Muscle of leg (tissue), 11 donors: ENCODE data around the gene EGR4. TPM values are rescaled to one million over a fixed set of nuclear protein-coding genes. Genes with fewer than 3 reads are reported as not detected.

Experiments used
- DNase-seq: peaks from one replicate; pipeline ENCODE4 v3.0.0; 2013
- H3K27ac ChIP-seq: one replicate; pipeline ENCODE4 v1.5.1; 2013; ENCODE audit warnings: mild to moderate bottlenecking, low read length, control low read depth
- H3K27me3 ChIP-seq: one replicate; pipeline ENCODE4 v1.6.1; 2013; ENCODE audit warnings: low read length; ENCODE audit not compliant: control insufficient read depth, insufficient read depth
- H3K36me3 ChIP-seq: one replicate; pipeline ENCODE4 v1.6.1; 2013; ENCODE audit warnings: low read length; ENCODE audit not compliant: control insufficient read depth, insufficient read depth
- H3K4me1 ChIP-seq: one replicate; pipeline ENCODE4 v1.6.1; 2013; ENCODE audit warnings: low read length; ENCODE audit not compliant: control insufficient read depth, insufficient read depth
- H3K4me3 ChIP-seq: one replicate; pipeline ENCODE4 v1.5.1; 2013; ENCODE audit warnings: low read length, control low read depth
- H3K9me3 ChIP-seq: replicated peaks from 2 replicates; pipeline ENCODE4 v1.6.1; 2013; ENCODE audit warnings: low read depth, low read length; ENCODE audit not compliant: control insufficient read depth
- WGBS: methylation state at CpG from one replicate; pipeline ENCODE4 v1.1.5; 2013; ENCODE audit warnings: missing lambda C conversion rate; ENCODE audit not compliant: insufficient coverage; 5-methylcytosine and 5-hydroxymethylcytosine counted together
- polyA plus RNA-seq, 8 donors: library from polyadenylated mRNA; unstranded; fragments of 120-200 nt; gene quantifications; one replicate each; pipeline versions ENCODE4 v1.2.1 to v1.2.3, GENCODE V29; 2013; ENCODE audit warnings: inconsistent platforms in 1 of 8, low replicate concordance in 1 of 8; ENCODE audit not compliant: insufficient read length in 8 of 8, insufficient read depth in 1 of 8
- total RNA-seq: library from RNA; stranded (reverse); fragments of 120-200 nt; gene quantifications from one replicate; pipeline ENCODE4 v1.2.4, GENCODE V29; 2013

The EGR4 gene
- total and polyA plus RNA-seq, 9 donors = 0.06 TPM; not detected in 8

GRCh38 chr2:73279852-73280251 lies 13.5 kb downstream of the EGR4 start:
- H3K27ac ChIP-seq = no peak overlapping the region
- H3K27me3 ChIP-seq = peaks cover 25% of the 10 kb centered on the region
- WGBS = 53% methylated on average over 6 of the region's 9 CpGs
- peaks cover 10% of the 10 kb centered on the region for H3K4me1 ChIP-seq
- no peaks in the 10 kb centered on the region for H3K36me3 ChIP-seq
- no peak overlapping the region for H3K4me3 ChIP-seq
- no peak for DNase-seq
- no peaks in the 10 kb centered on the region for H3K9me3 ChIP-seq

- H3K36me3 ChIP-seq = no peaks in the 10 kb centered on the region
- DNase-seq = no peak
- 67% methylated on average over 1 of the region's 1 CpG for WGBS
- H3K4me1 ChIP-seq = no peaks in the 10 kb centered on the region
- no peak overlapping the region for H3K4me3 ChIP-seq
- no peaks in the 10 kb centered on the region for H3K9me3 ChIP-seq
- H3K27me3 ChIP-seq = peaks cover 37% of the 10 kb centered on the region
- no peak overlapping the region for H3K27ac ChIP-seq
Measured at GRCh38 chr2:73272270-73272669, 21.1 kb downstream of the EGR4 start.

GRCh38 chr2:73269686-73270465 lies 23.5 kb downstream of the EGR4 start:
- DNase-seq = no peak
- no peak overlapping the region for H3K27ac ChIP-seq
- peaks cover 3% of the 10 kb centered on the region for H3K4me1 ChIP-seq
- no peak overlapping the region for H3K4me3 ChIP-seq
- peaks cover 43% of the 10 kb centered on the region for H3K27me3 ChIP-seq
- no peaks in the 10 kb centered on the region for H3K36me3 ChIP-seq
- WGBS = 3% methylated on average over 12 of the region's 22 CpGs
- no peaks in the 10 kb centered on the region for H3K9me3 ChIP-seq

- H3K9me3 ChIP-seq = no peaks in the 10 kb centered on the region
- no peak for DNase-seq
- H3K36me3 ChIP-seq = no peaks in the 10 kb centered on the region
- no peak overlapping the region for H3K4me3 ChIP-seq
- H3K4me1 ChIP-seq = peaks cover 3% of the 10 kb centered on the region
- H3K27me3 ChIP-seq = peaks cover 42% of the 10 kb centered on the region
- H3K27ac ChIP-seq = no peak overlapping the region
- WGBS = 3% methylated on average over 113 of the region's 113 CpGs
Measured at GRCh38 chr2:73268830-73269685, 24.3 kb downstream of the EGR4 start.

GRCh38 chr2:73268366-73268829 lies 24.9 kb downstream of the EGR4 start:
- Histone ChIP-seq H3K9me3 (no peaks in the 10 kb centered on the region), H3K4me3 (no peak overlapping the region), H3K27ac (no peak overlapping the region), H3K4me1 (peaks cover 3% of the 10 kb centered on the region), H3K36me3 (no peaks in the 10 kb centered on the region), H3K27me3 (peaks cover 39% of the 10 kb centered on the region)
- 20% methylated on average over 13 of the region's 14 CpGs for WGBS
- DNase-seq = no peak

GRCh38 chr2:73267008-73267407 lies 26.3 kb downstream of the EGR4 start:
- WGBS = 86% methylated on average over 1 of the region's 4 CpGs
- DNase-seq = no peak
- Histone ChIP-seq H3K27me3 (peaks cover 39% of the 10 kb centered on the region), H3K36me3 (no peaks in the 10 kb centered on the region), H3K27ac (no peak overlapping the region), H3K9me3 (no peaks in the 10 kb centered on the region), H3K4me1 (peaks cover 3% of the 10 kb centered on the region), H3K4me3 (no peak overlapping the region)

- no peak overlapping the region for H3K27ac ChIP-seq
- no peaks in the 10 kb centered on the region for H3K9me3 ChIP-seq
- peaks cover 3% of the 10 kb centered on the region for H3K4me1 ChIP-seq
- WGBS = 81% methylated on average over 25 of the region's 26 CpGs
- no peak for DNase-seq
- no peak overlapping the region for H3K4me3 ChIP-seq
- peaks cover 37% of the 10 kb centered on the region for H3K27me3 ChIP-seq
- H3K36me3 ChIP-seq = no peaks in the 10 kb centered on the region
Measured at GRCh38 chr2:73266061-73266901, 27.1 kb downstream of the EGR4 start.

- H3K27ac ChIP-seq = no peak overlapping the region
- H3K36me3 ChIP-seq = no peaks in the 10 kb centered on the region
- H3K9me3 ChIP-seq = no peaks in the 10 kb centered on the region
- WGBS = 87% methylated on average over 25 of the region's 28 CpGs
- H3K4me1 ChIP-seq = peaks cover 3% of the 10 kb centered on the region
- no peak overlapping the region for H3K4me3 ChIP-seq
- peaks cover 31% of the 10 kb centered on the region for H3K27me3 ChIP-seq
- DNase-seq = no peak
Measured at GRCh38 chr2:73265298-73266060, 27.9 kb downstream of the EGR4 start.

- DNase-seq = no peak
- Histone ChIP-seq H3K27ac (no peak overlapping the region), H3K36me3 (no peaks in the 10 kb centered on the region), H3K27me3 (peaks cover 25% of the 10 kb centered on the region), H3K4me1 (peaks cover 3% of the 10 kb centered on the region), H3K9me3 (no peaks in the 10 kb centered on the region), H3K4me3 (no peak overlapping the region)
- WGBS = no CpG with 5 or more reads among the region's 4 CpGs
Measured at GRCh38 chr2:73264783-73265182, 28.6 kb downstream of the EGR4 start.
